ENCODE measurements around the gene FBXO21.

DNA sequence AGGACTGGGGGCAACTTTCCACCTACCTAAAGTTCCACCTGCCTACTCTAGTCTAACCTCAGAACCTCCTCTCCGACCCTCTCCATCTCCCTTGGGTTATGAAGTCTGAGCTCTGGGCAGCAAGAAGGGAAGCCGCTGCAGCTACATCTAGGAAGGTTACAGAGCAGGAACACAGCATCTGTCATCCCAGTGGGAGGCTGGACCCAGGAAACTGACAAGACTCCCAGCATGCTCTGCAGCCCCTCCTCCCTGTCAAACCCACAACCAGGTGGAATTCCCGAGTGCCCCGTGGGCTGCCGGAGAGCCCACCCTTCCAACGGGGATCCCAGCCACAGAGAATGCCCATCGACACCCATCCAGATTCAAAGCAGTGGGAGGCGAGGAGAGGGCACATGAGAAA lies 93.1 kb downstream of the FBXO21 start:
- TF ChIP-seq, protein P1, sequence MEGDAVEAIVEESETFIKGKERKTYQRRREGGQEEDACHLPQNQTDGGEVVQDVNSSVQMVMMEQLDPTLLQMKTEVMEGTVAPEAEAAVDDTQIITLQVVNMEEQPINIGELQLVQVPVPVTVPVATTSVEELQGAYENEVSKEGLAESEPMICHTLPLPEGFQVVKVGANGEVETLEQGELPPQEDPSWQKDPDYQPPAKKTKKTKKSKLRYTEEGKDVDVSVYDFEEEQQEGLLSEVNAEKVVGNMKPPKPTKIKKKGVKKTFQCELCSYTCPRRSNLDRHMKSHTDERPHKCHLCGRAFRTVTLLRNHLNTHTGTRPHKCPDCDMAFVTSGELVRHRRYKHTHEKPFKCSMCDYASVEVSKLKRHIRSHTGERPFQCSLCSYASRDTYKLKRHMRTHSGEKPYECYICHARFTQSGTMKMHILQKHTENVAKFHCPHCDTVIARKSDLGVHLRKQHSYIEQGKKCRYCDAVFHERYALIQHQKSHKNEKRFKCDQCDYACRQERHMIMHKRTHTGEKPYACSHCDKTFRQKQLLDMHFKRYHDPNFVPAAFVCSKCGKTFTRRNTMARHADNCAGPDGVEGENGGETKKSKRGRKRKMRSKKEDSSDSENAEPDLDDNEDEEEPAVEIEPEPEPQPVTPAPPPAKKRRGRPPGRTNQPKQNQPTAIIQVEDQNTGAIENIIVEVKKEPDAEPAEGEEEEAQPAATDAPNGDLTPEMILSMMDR (IDR thresholded peaks at IDR 0.05; ENCODE audit: low read length) = no peak
- TF ChIP-seq EZH2 (IDR thresholded peaks at IDR 0.05; ENCODE audit: borderline replicate concordance, low read length) = no peak
